BE2C (cell line): ENCODE measurements around the gene CRADD. TPM values are rescaled to one million over a fixed set of nuclear protein-coding genes. Genes with fewer than 3 reads are reported as not detected.

Experiments
- DNase-seq: peaks from one replicate; pipeline ENCODE4 v3.0.0-alpha.2; 2020
- H3K27me3 ChIP-seq: fragments of 250-450 bp; sonication (Bioruptor Pico); 2 replicates; pipeline ENCODE4 v1.5.1; 2020; ENCODE audit warnings: mild to moderate bottlenecking
- H3K36me3 ChIP-seq: fragments of 250-450 bp; sonication (Bioruptor Pico); 2 replicates; pipeline ENCODE4 v1.5.1; 2020; ENCODE audit warnings: mild to moderate bottlenecking
- H3K4me1 ChIP-seq: fragments of 250-450 bp; sonication (Bioruptor Pico); 2 replicates; pipeline ENCODE4 v1.5.1; 2020
- H3K4me3 ChIP-seq: 2 replicates; pipeline ENCODE4 v1.5.1; 2011; ENCODE audit warnings: low read depth, low read length
- H3K9me3 ChIP-seq: fragments of 250-450 bp; sonication (Bioruptor Pico); 2 replicates; pipeline ENCODE4 v1.5.1; 2020
- CTCF ChIP-seq: IDR thresholded peaks from 2 replicates; pipeline ENCODE4 v1.5.1; 2012; ENCODE audit warnings: mild to moderate bottlenecking, low read depth, low read length
- polyA plus RNA-seq: library from polyadenylated mRNA; unstranded; fragments of >200 nt; gene quantifications from one replicate; pipeline ENCODE4 v1.2.1, GENCODE V29; 2012; ENCODE audit warnings: low read depth, missing spikeins; ENCODE audit not compliant: insufficient read length, insufficient read depth

The CRADD gene
- polyA plus RNA-seq = 28.8 TPM

- H3K4me3 ChIP-seq = peak within 1 kb of the TSS; percentile 81
- DNase-seq = peak; percentile 77
- H3K9me3 ChIP-seq = no peaks in the 10 kb centered on the region
- no peak for TF ChIP-seq CTCF
- H3K4me1 ChIP-seq = 0 out of 2 replicates have a peak, but pooled peaks cover 2% of the 10 kb centered on the region
- no peaks in the 10 kb centered on the region for H3K36me3 ChIP-seq
- no peaks in the 10 kb centered on the region for H3K27me3 ChIP-seq
Observed at GRCh38 chr12:93677195-93678064, at the start of gene CRADD. Gene CRADD, plus strand, starts transcription at chr12:93677375.

- no peak for DNase-seq
- Histone ChIP-seq H3K4me1 (no peaks in the 10 kb centered on the region), H3K27me3 (no peaks in the 10 kb centered on the region; the same call in 1 of the 2 replicates), H3K36me3 (no peaks in the 10 kb centered on the region), H3K9me3 (no peaks in the 10 kb centered on the region), H3K4me3 (no peak overlapping the region)
- TF ChIP-seq CTCF = no peak
Observed at GRCh38 chr12:93632383-93632782, 44.8 kb upstream of the CRADD start.

DNA sequence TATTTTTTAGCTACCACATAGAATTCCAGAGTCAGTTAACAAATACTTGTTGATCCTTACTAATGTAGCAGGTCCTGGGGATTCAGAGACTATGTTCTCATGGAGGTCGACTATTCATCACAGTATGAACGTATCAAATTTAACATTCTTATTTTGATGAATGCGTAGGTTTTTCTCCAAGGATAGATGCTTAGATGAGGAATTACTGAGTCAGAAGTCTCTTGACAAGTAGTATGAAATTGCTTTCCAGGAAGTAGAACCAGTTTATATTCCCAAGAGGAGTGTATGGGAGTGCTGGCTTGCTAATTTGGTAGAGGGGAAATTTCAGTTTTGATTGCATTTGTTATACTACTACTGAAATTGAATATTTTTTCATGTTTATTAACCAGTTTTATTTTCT, 42.8 kb upstream of the CRADD start:
- Histone ChIP-seq H3K9me3 (no peaks in the 10 kb centered on the region), H3K4me1 (no peaks in the 10 kb centered on the region), H3K27me3 (no peaks in the 10 kb centered on the region; the same call in 1 of the 2 replicates), H3K4me3 (no peak overlapping the region), H3K36me3 (no peaks in the 10 kb centered on the region)
- DNase-seq = no peak
- no peak for TF ChIP-seq CTCF

DNA sequence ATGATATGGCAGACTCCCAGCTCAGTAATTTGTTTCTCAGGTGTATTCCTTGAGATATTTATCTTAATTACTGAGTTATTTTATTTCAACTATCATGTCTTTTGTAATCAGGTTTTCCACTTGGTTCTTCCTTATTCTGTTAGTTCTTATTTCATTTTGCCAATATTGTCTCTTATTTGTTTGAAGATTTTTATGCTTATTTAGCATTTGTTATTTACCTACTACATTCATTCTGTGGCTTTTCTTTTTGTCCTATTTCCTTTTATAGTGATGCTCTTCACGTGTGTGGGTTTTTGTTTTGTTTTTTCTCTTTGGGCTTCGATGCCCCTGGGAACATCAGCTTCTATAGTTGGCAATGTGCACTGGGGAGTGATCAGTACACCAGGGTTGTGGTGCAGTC, 40.5 kb upstream of the CRADD start:
- DNase-seq = no peak
- no peak for TF ChIP-seq CTCF
- Histone ChIP-seq H3K4me1 (no peaks in the 10 kb centered on the region), H3K36me3 (no peaks in the 10 kb centered on the region), H3K9me3 (no peaks in the 10 kb centered on the region), H3K4me3 (no peak overlapping the region), H3K27me3 (no peaks in the 10 kb centered on the region; the same call in 1 of the 2 replicates)

GRCh38 chr12:93638095-93638494, 39.1 kb upstream of the CRADD start:
- no peak overlapping the region for H3K4me3 ChIP-seq
- TF ChIP-seq CTCF = no peak
- no peaks in the 10 kb centered on the region for H3K4me1 ChIP-seq
- DNase-seq = no peak
- H3K9me3 ChIP-seq = no peaks in the 10 kb centered on the region
- H3K36me3 ChIP-seq = no peaks in the 10 kb centered on the region
- H3K27me3 ChIP-seq = no peaks in the 10 kb centered on the region; the same call in 1 of the 2 replicates

- Histone ChIP-seq H3K36me3 (no peaks in the 10 kb centered on the region), H3K27me3 (no peaks in the 10 kb centered on the region; the same call in 1 of the 2 replicates), H3K4me1 (no peaks in the 10 kb centered on the region), H3K4me3 (no peak overlapping the region), H3K9me3 (no peaks in the 10 kb centered on the region)
- no peak for DNase-seq
- TF ChIP-seq CTCF = no peak
Observed at GRCh38 chr12:93638954-93639353, 38.2 kb upstream of the CRADD start.
